Ishikawa (cell line): ENCODE measurements around the gene SLC6A11.

ENCODE experiments used
- CEBPB ChIP-seq: IDR thresholded peaks from 2 replicates; pipeline ENCODE4 v1.6.1; 2012
- CREB1 ChIP-seq: IDR thresholded peaks from 2 replicates; pipeline ENCODE4 v1.6.1; 2012; ENCODE audit warnings: low read depth
- EGR1 ChIP-seq: IDR thresholded peaks from 2 replicates; pipeline ENCODE4 v1.6.1; 2012
- EP300 ChIP-seq: IDR thresholded peaks from 2 replicates; pipeline ENCODE4 v1.6.1; 2012; ENCODE audit warnings: borderline replicate concordance
- FOXM1 ChIP-seq: IDR thresholded peaks from 2 replicates; pipeline ENCODE4 v1.6.1; 2012; ENCODE audit warnings: low read depth, borderline replicate concordance
- NFIC ChIP-seq: IDR thresholded peaks from 2 replicates; pipeline ENCODE4 v1.6.1; 2012
- RAD21 ChIP-seq: IDR thresholded peaks from 2 replicates; pipeline ENCODE4 v1.6.1; 2012; ENCODE audit warnings: low read depth
- TAF1 ChIP-seq: IDR thresholded peaks from 2 replicates; pipeline ENCODE4 v1.6.1; 2012; ENCODE audit warnings: low read depth, mild to moderate bottlenecking
- TEAD4 ChIP-seq: IDR thresholded peaks from 2 replicates; pipeline ENCODE4 v1.6.1; 2012
- YY1 ChIP-seq: IDR thresholded peaks from 2 replicates; pipeline ENCODE4 v1.6.1; 2012; ENCODE audit warnings: low read depth
- ZBTB7A ChIP-seq: IDR thresholded peaks from 2 replicates; pipeline ENCODE4 v1.6.1; 2012; ENCODE audit warnings: low read depth
- TF ChIP-seq, protein P1 (sequence below): IDR thresholded peaks from 2 replicates; pipeline ENCODE4 v1.6.1; 2012
- TF ChIP-seq, protein P2 (sequence below): IDR thresholded peaks from 2 replicates; pipeline ENCODE4 v1.6.1; 2012

DNA sequence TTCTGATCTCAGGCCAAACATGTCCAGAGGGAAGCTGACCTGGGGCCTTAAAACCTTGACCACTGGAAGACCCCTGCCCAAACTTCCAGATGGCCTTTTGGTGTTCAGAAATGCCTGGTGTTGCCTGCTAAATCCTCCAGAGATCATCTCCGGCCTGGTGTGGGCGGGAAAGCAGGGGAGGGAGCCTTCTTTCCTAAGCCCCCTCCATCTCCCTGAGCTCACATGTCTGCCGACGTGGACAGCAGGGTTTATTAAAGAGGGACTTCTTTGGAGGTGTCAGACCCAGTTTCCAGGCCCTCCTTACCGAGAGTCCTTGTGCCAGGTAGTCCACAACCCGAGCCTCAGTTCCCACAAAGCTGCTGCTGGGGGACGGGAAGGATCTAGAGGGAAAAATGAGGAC, 120.7 kb downstream of the SLC6A11 start:
- TF ChIP-seq FOXM1 = no peak
- TF ChIP-seq, protein P1, sequence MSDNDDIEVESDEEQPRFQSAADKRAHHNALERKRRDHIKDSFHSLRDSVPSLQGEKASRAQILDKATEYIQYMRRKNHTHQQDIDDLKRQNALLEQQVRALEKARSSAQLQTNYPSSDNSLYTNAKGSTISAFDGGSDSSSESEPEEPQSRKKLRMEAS = no peak
- no peak for TF ChIP-seq TEAD4
- TF ChIP-seq TAF1 = no peak
- no peak for TF ChIP-seq CREB1
- no peak for TF ChIP-seq RAD21
- TF ChIP-seq, protein P2, sequence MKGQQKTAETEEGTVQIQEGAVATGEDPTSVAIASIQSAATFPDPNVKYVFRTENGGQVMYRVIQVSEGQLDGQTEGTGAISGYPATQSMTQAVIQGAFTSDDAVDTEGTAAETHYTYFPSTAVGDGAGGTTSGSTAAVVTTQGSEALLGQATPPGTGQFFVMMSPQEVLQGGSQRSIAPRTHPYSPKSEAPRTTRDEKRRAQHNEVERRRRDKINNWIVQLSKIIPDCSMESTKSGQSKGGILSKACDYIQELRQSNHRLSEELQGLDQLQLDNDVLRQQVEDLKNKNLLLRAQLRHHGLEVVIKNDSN = no peak
- TF ChIP-seq EGR1 = no peak
- no peak for TF ChIP-seq EP300
- TF ChIP-seq NFIC = no peak
- no peak for TF ChIP-seq CEBPB
- no peak for TF ChIP-seq YY1
- no peak for TF ChIP-seq ZBTB7A
